ENCODE data around the gene OR1N2.
"Not testable (repeated sequence)": the region's sequence is repeated elsewhere in the genome, so short reads cannot be mapped to it uniquely, and the experiment has no call there.

The OR1N2 gene, protein sequence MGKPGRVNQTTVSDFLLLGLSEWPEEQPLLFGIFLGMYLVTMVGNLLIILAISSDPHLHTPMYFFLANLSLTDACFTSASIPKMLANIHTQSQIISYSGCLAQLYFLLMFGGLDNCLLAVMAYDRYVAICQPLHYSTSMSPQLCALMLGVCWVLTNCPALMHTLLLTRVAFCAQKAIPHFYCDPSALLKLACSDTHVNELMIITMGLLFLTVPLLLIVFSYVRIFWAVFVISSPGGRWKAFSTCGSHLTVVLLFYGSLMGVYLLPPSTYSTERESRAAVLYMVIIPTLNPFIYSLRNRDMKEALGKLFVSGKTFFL

DNA sequence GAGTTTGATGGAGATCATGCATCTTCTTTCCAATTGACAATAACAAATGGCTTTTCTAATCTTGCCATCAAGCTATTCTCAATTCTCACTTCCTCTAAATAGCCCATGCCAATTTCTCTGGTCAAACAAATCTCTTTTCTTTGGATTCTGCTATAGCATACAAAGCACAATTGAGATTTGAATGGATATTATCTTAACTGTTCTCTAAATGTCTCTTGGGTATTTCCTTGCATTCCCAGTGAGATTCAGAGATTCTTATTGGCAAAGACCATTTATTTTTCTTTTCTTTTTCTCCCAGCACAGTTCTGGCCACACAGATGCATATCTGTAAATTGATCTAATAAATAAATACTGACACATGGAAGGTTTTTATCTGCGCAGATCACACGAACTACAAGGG is at the start of gene OR1N2:
TSS of gene OR1N2 (plus strand) at position 301 of the 400 bp plus-strand sequence. CDS start 100 bp downstream, outside the sequence.
- no peak for DNase-seq

DNA sequence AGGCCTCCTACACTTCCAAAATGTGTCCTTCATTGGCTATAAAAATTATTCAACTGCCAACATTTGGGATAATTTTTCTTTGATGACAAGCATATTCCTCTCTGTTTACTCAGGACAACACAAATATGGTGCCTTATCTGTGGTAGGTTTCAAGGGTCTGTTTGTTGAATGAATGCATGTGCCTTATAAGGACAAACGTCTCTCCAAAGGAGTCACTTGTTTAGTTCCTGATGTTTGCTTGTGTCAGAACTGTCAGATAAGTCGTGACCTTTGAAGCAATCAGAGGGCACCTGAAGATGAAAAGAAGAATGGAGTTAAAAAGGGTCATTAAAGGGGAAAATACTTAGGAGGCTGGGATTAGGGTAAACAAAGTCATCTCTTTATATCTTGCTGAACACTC is 45.9 kb upstream of the OR1N2 start:
- DNase-seq: no peak

DNA sequence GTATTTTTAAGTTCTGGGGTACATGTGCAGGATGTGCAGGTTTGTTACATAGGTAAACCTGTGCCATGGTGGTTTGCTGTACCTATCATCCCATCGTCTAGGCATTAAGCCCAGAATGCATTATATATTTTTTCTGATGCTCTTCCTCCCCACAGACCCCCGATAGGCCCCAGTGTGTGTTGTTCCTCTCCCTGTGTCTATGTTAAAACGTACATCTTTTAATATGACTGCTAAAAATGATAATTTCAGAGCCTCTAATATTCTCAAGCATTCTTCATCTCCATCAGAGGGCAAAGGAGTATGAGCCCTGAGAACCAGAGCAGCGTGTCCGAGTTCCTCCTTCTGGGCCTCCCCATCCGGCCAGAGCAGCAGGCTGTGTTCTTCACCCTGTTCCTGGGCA is 42.4 kb upstream of the OR1N2 start, which contains the start of gene OR1J2:
TSS of gene OR1J2 (plus strand) at position 301 of the 400 bp plus-strand sequence. CDS start at position 301, 0 bp downstream.
- DNase-seq: no peak

DNA sequence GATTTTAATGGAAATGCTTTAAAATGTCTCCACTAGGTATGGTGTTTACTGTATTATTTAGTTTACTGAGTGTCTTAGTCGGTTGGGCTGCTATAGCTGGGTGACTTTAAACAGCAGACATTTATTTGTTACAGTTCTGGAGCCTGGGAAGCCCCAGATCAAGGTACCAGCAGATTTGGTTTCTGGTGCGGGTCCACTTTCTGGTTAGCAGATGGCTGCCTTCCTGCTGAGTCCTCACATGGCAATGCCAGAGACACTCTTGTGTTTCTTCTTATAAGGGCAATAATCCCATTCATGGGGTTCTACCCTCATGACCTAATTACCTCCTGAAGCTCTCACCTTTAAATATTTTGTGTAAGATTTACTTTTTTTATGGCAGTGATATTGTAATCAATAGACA is 34.7 kb upstream of the OR1N2 start:
- no peak for DNase-seq

DNA sequence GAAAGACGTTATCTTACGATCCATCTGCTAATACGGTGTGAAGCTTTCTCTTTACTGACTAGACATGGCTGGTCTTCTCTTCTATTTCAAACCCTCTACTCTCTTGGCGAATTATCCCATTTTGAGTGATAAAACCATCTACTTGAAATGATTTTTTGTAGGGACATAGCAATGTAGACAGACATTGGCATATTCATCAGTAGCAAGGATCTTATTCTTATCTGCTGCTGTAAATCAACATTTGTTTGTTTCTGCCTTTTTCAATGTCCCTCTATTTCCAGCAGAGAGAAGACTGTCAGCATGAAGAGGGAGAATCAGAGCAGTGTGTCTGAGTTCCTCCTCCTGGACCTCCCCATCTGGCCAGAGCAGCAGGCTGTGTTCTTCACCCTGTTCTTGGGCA is 34.1 kb upstream of the OR1N2 start, which contains the start of gene OR1J4:
TSS of gene OR1J4 (plus strand) at position 301 of the 400 bp plus-strand sequence. CDS start at position 301, 0 bp downstream.
- DNase-seq: no peak

DNA sequence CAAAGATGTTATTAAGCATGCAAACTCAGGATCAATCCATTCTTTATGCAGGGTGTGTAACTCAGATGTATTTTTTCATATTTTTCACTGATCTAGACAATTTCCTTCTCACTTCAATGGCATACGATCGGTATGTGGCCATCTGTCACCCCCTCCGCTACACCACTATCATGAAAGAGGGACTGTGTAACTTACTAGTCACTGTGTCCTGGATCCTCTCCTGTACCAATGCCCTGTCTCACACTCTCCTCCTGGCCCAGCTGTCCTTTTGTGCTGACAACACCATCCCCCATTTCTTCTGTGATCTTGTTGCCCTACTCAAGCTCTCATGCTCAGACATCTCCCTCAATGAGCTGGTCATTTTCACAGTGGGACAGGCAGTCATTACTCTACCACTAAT is 33.5 kb upstream of the OR1N2 start:
- no peak for DNase-seq

DNA sequence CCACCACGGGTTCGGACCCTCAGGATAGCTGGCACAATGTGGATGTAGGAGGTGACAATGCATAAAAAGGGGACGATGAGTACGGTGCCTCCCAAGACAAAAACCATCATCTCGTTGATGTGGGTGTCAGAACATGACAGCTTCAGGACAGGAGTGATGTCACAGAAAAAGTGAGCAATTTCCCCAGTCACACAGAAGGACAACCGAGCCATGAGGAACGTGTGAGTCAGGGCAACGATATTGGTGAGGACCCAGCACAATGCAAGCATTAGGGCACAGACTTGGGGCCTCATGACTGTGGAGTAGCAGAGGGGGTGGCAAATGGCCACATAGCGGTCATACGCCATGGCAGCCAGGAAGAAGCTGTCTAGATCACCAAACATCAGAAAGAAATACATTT is 26.3 kb upstream of the OR1N2 start:
- DNase-seq: no peak

DNA sequence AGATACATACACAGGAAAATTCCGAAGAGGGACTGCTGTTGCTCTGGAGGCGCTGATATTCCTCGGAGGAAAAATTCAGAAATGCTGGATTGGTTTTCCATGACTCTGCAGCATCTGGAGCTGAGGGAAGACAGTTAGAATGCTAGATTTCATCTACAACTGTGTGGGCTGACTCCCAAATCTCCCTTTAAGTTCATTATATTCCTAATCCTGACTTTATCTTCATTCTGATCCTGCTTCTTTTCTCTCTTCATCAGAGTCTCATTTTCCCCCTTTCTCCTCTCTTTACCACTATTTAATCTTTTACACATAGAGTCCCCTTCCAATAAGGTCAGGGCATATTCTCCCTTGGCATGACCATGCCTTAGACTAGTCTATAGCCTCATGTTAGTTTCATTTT is 25.7 kb upstream of the OR1N2 start, which contains the start of gene OR1N1:
TSS of gene OR1N1 (minus strand) at position 101 of the 400 bp plus-strand sequence. CDS start at position 101, 0 bp downstream.
- DNase-seq: no peak

DNA sequence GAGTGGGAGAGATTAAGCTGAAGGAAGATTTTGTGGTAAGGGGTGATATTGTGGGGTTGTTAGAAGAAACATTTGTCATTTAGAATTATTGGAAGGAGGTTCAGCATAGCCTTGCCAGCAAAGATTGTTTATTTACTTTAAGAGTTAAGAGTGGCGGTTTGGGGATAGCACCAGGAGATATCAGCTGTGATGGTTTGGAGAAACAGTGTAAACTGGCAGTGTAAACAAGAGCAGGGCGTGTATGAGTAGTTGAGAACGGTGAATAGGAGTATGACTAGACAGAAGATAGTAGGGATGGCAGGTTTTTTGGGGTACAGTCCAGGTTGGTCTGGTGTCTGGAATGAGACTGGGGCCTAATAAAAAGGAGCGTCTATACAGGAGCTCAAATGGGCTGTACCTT is 21.8 kb upstream of the OR1N2 start:
- DNase-seq: not testable (repeated sequence)

DNA sequence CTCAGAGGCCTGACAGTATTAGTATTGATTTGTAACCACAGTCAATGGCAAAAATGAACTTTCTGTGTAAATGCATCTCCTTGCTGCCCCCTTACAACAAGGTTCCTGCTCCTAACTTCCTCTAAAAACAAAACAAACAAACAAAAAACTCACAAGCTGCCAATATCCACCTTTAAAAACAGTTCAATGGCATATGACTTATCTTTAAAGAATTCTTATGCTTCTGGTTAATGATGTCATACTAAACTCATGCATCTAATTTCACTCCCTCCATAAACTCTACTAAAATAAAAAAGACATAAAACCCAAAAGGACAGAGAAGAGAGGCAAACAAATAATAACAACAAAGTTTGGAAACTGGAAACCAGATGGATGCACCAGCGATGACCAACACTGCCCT is 16.8 kb upstream of the OR1N2 start:
- DNase-seq: no peak

DNA sequence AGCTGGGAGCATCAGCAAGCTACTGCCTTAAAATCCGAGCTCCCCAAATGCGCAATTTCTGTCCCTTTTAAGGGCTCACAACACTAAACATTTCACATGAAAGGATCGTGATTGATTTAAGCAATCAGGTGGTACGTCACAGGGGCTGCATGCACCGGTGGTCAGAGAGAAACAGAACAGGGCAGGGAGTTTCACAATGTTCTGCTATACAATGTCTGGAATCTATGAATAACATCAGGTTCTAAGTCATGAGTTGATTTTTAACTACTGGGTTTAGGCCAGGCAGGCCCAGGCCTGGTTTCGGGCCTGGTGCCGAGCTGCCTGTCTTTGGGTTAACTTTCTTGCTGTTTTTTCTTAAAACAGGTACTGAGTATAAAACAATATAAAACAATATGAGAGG is 15.8 kb upstream of the OR1N2 start:
- DNase-seq: not testable (repeated sequence)

DNA sequence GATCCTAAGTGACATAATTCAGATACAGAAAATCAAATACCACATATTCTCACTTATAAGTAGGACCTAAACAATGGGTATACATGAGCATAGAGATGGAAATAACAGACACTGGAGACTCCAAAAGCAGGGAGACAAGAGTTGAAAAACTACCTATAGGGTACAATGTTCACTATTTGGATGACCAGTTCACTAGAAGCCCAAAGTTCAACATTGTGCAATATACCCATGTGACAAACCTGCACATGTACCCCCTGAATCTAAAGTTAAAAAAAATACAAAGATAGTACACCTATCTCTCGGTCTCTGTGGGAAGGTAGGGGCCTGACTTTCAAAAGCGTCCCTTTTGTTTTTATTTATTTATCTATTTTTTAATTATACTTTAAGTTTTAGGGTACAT is 14.2 kb upstream of the OR1N2 start:
- DNase-seq: no peak

DNA sequence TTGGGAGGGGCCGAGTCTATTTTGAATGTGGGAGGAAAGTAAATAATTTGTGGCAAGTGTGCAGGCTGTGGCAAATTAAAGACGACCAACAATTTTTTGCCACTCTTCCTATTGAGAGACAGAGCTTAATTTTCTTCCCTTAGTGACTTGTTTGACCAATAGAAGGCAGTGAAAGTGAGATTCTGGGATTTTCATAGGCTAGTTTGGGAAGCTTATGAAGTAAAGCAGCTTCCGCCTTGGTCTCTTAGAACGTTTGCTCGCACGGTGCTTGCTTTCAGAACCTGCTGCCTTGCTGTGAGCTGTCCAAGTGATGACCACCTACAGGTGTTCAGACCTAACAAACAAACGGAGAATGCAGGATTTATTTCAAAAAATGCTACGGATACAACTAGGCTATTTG is 6.7 kb upstream of the OR1N2 start:
- DNase-seq: no peak

DNA sequence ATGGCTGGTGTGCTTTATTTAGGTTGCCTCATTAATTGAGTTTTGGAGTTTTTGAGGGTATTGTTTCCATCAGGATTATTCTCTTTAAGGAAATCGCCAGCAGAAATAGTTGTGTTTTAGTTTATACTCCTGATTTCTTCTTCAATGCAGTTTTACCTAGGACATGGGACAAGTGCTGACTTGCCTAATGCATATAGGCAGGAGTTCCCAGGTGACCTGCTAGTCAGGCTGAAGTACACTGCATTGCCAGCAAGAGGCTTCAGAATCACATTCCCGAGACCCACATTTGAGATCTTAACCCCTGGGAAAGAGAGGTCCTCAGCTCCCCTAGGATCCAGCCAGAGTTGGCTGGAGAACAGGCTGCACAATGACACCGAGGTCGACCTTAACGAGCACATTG is 1.5 kb upstream of the OR1N2 start:
- no peak for DNase-seq

DNA sequence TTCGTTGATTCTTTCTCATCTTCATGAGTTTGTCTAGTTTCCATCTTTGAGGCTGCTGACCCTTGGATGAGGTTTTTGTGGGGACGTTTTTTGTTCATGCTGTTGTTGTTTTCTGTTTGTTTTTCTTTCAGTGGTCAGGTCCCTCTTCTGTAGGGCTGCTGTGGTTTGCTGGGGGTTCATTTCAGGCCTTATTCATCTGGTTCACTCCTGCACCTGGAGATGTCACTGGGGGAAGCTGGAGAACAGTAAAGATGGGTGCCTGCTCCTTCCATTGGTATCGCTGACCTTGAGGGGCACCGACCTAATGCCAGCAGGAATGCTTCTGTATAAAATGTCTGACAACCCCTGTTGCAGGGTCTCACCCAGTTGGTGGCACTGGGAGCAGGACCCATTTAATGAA is 8.5 kb downstream of the OR1N2 start:
- DNase-seq: no peak

DNA sequence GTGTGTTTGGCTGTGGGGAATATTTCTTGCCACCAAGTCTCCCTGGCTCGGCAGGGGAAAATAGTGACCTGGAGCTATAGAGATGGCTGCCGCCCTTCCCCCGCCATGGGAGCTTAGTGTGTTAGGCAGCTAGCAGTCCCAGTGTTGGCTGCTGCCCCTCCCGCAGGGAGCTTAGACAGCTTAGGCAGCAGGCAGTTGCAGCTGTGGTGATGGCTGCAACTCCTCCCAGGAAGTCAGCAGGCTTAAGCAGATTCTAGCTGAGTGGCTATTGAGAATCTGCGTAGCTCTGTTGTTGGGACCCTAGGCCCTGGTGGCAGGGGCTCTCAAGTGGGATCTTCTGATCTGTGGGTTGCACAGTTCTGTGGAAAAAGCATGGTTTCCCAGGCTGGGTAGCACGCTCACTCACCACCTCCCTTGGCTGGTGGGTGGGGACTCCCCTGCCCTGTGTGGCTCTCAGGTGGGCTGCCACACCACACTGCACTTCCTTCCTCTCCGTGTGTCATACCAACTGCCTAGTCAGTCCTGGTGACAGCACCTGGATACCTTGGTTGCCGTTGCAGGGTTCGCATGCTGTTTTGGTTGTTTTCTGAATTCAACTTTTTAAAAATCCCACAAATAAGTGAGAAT is 9.3 kb downstream of the OR1N2 start:
- DNase-seq: no peak

DNA sequence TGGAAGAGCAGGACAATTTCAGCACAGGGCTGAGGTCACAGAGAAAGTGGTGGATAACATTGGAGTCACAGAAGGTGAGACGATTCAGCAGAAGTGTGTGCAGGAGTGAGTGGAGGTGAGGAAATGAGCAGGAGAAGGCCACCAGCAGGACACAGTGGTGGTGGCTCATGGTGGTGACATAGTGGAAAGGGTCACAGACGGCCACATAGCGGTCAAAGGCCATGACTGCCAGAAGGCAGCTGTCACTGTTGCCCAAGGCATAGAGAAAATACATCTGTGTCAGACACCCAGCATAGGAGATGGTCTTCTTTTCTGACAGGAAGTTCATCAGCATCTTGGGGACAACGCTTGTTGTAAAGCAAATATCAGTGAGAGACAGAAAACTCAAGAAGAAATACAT is 15.0 kb downstream of the OR1N2 start:
- DNase-seq: no peak

DNA sequence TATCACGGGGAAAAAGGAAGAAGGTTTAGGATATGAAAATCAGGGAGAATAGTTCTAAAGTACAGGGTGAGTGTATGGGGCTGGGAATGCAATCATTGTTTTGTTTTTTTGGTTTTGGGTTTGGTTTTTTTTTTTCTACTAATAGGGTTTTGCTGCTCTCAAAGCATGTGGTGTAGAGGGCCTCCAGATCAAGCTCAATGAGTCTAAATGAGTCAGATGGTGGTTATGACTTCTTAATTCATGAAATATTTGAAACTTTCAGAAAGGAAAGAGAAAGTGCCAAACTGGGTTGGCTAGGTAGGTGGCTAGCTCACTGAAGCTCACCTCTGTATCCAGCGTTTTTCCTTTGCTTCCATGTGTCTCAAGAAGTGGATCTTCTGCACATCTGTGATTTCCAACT is 19.5 kb downstream of the OR1N2 start:
- no peak for DNase-seq

DNA sequence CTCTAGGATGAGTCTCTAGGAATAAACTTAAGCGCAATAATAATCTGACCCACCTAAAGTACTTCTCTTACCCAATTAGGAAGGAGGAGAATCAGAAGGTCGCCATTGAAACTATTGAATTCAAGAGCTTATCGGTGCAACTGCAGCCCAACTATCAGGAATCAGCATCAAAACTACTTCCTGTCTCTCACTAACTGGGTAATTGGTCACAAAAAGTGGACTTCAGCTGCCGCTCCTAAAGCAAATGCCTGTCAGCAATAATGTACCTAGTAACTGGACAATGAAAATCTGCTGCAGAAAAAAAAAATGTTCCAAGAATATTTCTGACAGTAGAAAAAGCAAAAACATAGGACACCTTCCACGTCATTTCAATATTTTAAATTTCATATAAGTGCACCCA is 27.0 kb downstream of the OR1N2 start:
- no peak for DNase-seq

DNA sequence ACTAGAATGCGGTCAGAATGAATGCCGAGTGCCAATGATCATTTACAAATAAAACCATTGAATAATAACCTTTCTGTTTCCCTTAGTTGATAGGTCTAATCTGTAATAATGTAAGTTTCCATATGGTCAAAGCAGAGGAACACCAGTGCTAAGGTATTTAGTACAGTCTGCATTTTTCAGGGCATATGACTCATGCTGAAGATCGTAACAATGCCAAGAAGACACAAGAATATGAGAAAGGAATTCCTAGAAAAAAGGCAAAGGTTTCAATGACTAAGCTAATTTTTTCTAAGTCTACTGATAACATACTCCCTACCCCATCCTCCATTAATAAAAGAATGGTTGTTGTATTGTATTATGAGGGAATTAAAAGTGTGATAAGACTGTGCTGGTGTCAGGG is 27.4 kb downstream of the OR1N2 start:
- DNase-seq: no peak

DNA sequence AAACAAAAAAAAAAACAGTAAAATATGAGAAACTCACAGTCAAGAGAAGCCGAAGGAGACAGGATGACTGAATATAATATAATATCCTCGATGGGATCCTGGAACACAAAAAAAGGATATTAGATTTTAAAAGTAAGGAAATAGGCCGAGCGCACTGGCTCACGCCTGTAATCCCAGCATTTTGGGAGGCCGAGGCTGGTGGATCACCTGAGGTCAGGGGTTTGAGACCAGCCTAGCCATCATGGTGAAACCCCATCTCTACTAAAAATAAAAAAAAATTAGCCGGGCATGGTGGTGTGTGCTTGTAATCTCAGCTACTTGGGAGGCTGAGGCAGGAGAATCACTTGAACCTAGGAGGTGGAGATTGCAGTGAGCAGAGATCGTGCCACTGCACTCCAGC is 30.4 kb downstream of the OR1N2 start, which contains the start of gene OR1L8:
TSS of gene OR1L8 (minus strand) at position 101 of the 400 bp plus-strand sequence. CDS start 14,907 bp downstream, outside the sequence.
- DNase-seq: not testable (repeated sequence)

Data from activated T-cell treated with anti-CD3 and anti-CD28 coated beads, Interleukin-2, amount 50 U/mL, for 1 hour (primary cell).